ENCODE data around the gene NCOA4. TPM values are rescaled to one million over a fixed set of nuclear protein-coding genes. Genes with fewer than 3 reads are reported as not detected.
A peak's percentile ranks its signal among the peaks of the same experiment; 100 is the strongest.

NCOA4 gene
- total RNA-seq, 2 donors from 2014 or later = 60.2 to 80.1 TPM

DNA sequence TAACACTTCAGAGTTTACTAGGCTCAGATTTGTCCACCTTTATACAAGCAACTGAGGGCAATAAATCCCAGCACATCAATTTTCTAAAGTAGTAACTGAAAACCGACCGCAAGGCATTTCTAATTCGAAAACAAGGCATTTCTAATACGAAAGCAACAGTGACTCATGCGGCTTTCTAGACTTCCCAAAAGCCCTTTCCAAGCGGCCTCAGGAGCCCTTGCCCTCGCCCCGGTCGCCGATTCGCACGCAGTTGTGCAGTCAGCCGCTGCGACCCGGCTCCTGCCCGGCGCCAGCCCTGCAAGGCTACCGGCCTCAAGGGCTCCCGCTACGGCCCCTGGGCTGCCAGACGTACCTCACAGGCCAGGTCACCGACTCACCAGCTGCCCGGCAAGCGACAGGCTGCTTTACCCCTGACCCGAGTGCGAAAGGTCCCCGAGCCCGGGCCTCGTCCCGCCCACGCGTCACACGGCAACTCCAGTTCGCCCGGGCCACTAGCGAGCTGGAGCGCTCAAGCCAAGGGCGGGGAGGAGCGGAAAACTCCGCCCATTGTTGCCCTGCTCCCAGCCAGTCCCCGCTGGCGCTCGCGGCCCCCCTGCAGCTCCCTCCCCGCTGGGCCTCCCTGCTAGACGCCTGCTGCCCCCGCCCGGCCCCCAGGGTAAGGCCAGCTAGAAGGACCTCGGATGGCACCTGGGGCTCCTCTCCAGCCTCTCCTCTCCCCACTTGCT, 7.3 kb downstream of the NCOA4 start:
- Histone ChIP-seq H3K36me3 (replicated peaks in 1 of 2; ENCODE audit: insufficient read depth in 1 of 2, low read depth in 2 of 2) (no peaks in the 10 kb centered on the region), H3K9me3 (no peaks in the 10 kb centered on the region), H3K4me1 (peaks cover 92% of the 10 kb centered on the region), H3K4me3 (peak overlapping the region; percentile 38), H3K27me3 (no peaks in the 10 kb centered on the region), H3K27ac (peak overlapping the region; percentile 73 to 93 (median 77))
- TF ChIP-seq, protein P1, sequence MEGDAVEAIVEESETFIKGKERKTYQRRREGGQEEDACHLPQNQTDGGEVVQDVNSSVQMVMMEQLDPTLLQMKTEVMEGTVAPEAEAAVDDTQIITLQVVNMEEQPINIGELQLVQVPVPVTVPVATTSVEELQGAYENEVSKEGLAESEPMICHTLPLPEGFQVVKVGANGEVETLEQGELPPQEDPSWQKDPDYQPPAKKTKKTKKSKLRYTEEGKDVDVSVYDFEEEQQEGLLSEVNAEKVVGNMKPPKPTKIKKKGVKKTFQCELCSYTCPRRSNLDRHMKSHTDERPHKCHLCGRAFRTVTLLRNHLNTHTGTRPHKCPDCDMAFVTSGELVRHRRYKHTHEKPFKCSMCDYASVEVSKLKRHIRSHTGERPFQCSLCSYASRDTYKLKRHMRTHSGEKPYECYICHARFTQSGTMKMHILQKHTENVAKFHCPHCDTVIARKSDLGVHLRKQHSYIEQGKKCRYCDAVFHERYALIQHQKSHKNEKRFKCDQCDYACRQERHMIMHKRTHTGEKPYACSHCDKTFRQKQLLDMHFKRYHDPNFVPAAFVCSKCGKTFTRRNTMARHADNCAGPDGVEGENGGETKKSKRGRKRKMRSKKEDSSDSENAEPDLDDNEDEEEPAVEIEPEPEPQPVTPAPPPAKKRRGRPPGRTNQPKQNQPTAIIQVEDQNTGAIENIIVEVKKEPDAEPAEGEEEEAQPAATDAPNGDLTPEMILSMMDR (IDR thresholded peaks at IDR 0.05) = peak in 3 of 7 experiments; percentile 7 to 27 (median 15)
- TF ChIP-seq POLR2A (IDR thresholded peaks at IDR 0.05) = peak in 2 of 3 donors; percentile 47 to 63
- WGBS, 2 donors = 1 to 6% methylated on average over 27 to 49 of the region's 49 CpGs
- peak; percentile 90 for ATAC-seq
- peak; percentile 87 to 93 (median 90) for DNase-seq
- intact Hi-C loops (cut with DNase I) = no loop called here

DNA sequence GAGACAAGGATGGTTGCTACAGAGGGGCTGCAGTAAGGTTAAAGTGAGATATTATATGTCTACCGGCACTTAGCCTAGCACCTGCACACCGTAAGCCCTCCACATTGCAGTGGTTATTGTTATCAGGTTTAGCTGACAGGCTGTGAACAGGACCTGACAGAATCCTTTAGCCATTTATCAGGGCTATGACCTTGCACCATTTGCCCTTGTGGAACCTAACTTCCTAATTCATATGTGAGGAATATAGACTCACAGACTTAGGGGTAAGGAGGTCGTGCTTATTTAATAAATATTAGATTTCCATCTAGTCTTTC, 10.1 kb downstream of the NCOA4 start:
- peak overlapping the region; percentile 23 to 55 (median 32) for H3K27ac ChIP-seq
- no peak for DNase-seq
- WGBS, 2 donors = 9 to 45% methylated on average over 3 of the region's 3 CpGs
- peaks cover 70% of the 10 kb centered on the region for H3K4me1 ChIP-seq
- intact Hi-C loops (cut with DNase I) = no loop called here
- no peak for ATAC-seq
- H3K9me3 ChIP-seq = no peaks in the 10 kb centered on the region
- H3K27me3 ChIP-seq = no peaks in the 10 kb centered on the region
- TF ChIP-seq POLR2A (IDR thresholded peaks at IDR 0.05) = no peak
- TF ChIP-seq, protein P1 (IDR thresholded peaks at IDR 0.05) = no peak
- H3K36me3 ChIP-seq (replicated peaks in 1 of 2; ENCODE audit: insufficient read depth in 1 of 2, low read depth in 2 of 2) = peaks cover 0 to 2% of the 10 kb centered on the region in 2 donors
- H3K4me3 ChIP-seq = no peak overlapping the region

GRCh38 chr10:46019569-46020343, 10.7 kb downstream of the NCOA4 start:
- TF ChIP-seq, protein P1 (IDR thresholded peaks at IDR 0.05) = no peak
- TF ChIP-seq POLR2A (IDR thresholded peaks at IDR 0.05) = no peak
- Histone ChIP-seq H3K27ac (peak overlapping the region; percentile 23 to 55 (median 32)), H3K36me3 (replicated peaks in 1 of 2; ENCODE audit: insufficient read depth in 1 of 2, low read depth in 2 of 2) (peaks cover 0 to 2% of the 10 kb centered on the region in 2 donors), H3K4me3 (no peak overlapping the region), H3K9me3 (no peaks in the 10 kb centered on the region), H3K4me1 (peaks cover 64% of the 10 kb centered on the region), H3K27me3 (no peaks in the 10 kb centered on the region)
- 37 to 52% methylated on average over 7 of the region's 7 CpGs for WGBS, 2 donors
- intact Hi-C loops (cut with DNase I) = no loop called here
- DNase-seq (peak in 1 of 4 donors; percentile 51), ATAC-seq (peak; percentile 33)

DNA sequence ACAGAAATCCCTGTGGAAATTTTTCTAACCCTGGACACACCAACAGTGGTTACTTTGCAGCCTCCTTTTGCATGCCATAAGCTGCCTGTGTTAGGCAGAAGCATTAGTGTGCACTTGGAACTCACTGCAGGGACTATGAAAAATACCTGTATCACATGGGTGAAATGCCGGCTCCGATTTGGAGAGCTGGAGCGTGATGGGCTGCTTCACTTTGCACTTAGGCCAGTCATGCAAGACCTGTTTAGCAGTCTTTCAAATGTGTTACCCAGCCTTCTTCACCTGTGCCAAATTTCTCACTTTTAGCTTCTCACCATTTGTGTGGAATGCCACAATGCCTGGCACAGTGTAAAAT, 11.3 kb downstream of the NCOA4 start:
- H3K36me3 ChIP-seq (replicated peaks in 1 of 2; ENCODE audit: insufficient read depth in 1 of 2, low read depth in 2 of 2) = peaks cover 2 to 3% of the 10 kb centered on the region in 2 donors
- H3K9me3 ChIP-seq = no peaks in the 10 kb centered on the region
- intact Hi-C loops (cut with DNase I) = no loop called here
- no peak overlapping the region for H3K4me3 ChIP-seq
- H3K4me1 ChIP-seq = peaks cover 58% of the 10 kb centered on the region
- H3K27me3 ChIP-seq = no peaks in the 10 kb centered on the region
- WGBS, 2 donors = 19 to 20% methylated on average over 3 of the region's 3 CpGs
- ATAC-seq = peak; percentile 47
- peak; percentile 36 to 58 (median 48) for DNase-seq
- TF ChIP-seq, protein P1 (IDR thresholded peaks at IDR 0.05) = no peak
- no peak for TF ChIP-seq POLR2A (IDR thresholded peaks at IDR 0.05)
- H3K27ac ChIP-seq = peak overlapping the region in 3 of 4 donors; percentile 23 to 55 (median 40)

Measured in body of pancreas (tissue), 4 donors.